Adrenal gland (tissue), 5 donors: ENCODE measurements around the gene ARHGAP26.

Experiments
- CTCF ChIP-seq, 6 experiments: fragments of 450-650 bp in 4 of 6; fragments of 200-600 bp in 2 of 6; sonication (generic) in 1 of 6; IDR thresholded peaks; 1 replicate in 5 of 6; 2 replicates in 1 of 6; pipeline versions ENCODE4 v1.5.1 to v1.8.0; 2016 to 2021; ENCODE audit warnings: antibody characterized with exemption in 6 of 6, mild to moderate bottlenecking in 2 of 6, moderate library complexity in 1 of 6
- POLR2A ChIP-seq, 2 donors: fragments of 450-650 bp; IDR thresholded peaks; one replicate each; pipeline ENCODE4 v1.6.1; 2017; ENCODE audit warnings: antibody characterized with exemption in 2 of 2, mild to moderate bottlenecking in 2 of 2, moderate library complexity in 1 of 2
- donor health status: DM: no; HTN: no; CAD: no.

GRCh38 chr5:143041461-143041860, 271.3 kb downstream of the ARHGAP26 start:
- TF ChIP-seq CTCF (IDR thresholded peaks at IDR 0.05) (no peak), POLR2A (IDR thresholded peaks at IDR 0.05) (no peak)
